GM10248 (cell line): ENCODE measurements around the gene CHTF18.

Experiments used
- CTCF ChIA-PET: fragments of 300-600 bp; sonication (Branson Sonifier 250); formaldehyde crosslinking; extraction: SDS; loops from one replicate; lab custom pipeline; 2021; ENCODE audit warnings: antibody characterized with exemption; lab: Yijun Ruan, JAX
- POLR2A ChIA-PET: fragments of 350-650 bp; sonication (Branson Sonifier 250); formaldehyde crosslinking; extraction: SDS; loops from one replicate; lab custom pipeline; 2020; ENCODE audit warnings: antibody characterized with exemption; lab: Yijun Ruan, JAX
- DNase-seq: peaks from one replicate; pipeline ENCODE4 v3.0.0; 2012; ENCODE audit errors: extremely low spot score
- CTCF ChIP-seq: IDR thresholded peaks from 2 replicates; pipeline ENCODE4 v1.5.1; 2012; ENCODE audit warnings: mild to moderate bottlenecking, low read depth; ENCODE audit errors: extremely low read depth, missing control alignments, control extremely low read depth

Gene CHTF18

GRCh38 chr16:799948-800833 lies 11.8 kb downstream of the CHTF18 start, which contains the start of gene GNG13:
Gene GNG13, minus strand, starts transcription at chr16:800734. Its CDS starts 1,657 bp downstream, at chr16:799077.
- DNase-seq = no peak
- ChIA-PET POLR2A (no interaction called here), CTCF (interaction anchor here (0.9 to 1.4 kb wide), 3 partner anchors 14 to 303 kb away, joined by 3 read pairs; no protein-coding TSS in a partner anchor)
- TF ChIP-seq CTCF = no peak

- TF ChIP-seq CTCF = no peak
- DNase-seq = no peak
- ChIA-PET CTCF (interaction anchor here (0.9 to 1.4 kb wide), 3 partner anchors 14 to 302 kb away, joined by 3 read pairs; no protein-coding TSS in a partner anchor), POLR2A (no interaction called here)
Measured at GRCh38 chr16:800834-801511, 12.6 kb downstream of the CHTF18 start.

- ChIA-PET POLR2A (no interaction called here), CTCF (interaction anchor here (1.4 to 1.7 kb wide), 2 partner anchors 10 to 15 kb away, joined by 3 read pairs; no protein-coding TSS in a partner anchor)
- DNase-seq = no peak
- TF ChIP-seq CTCF = no peak
Measured at GRCh38 chr16:801584-802363, 13.4 kb downstream of the CHTF18 start.

GRCh38 chr16:802461-802860 lies 14.0 kb downstream of the CHTF18 start:
- ChIA-PET POLR2A (no interaction called here), CTCF (interaction anchor here (1.7 kb wide), 1 partner anchor 9 kb away, joined by 3 read pairs; no protein-coding TSS in a partner anchor)
- no peak for TF ChIP-seq CTCF
- DNase-seq = no peak

- ChIA-PET CTCF (interaction anchor here (1.3 to 1.7 kb wide), 3 partner anchors 9 to 91 kb away, joined by 3 to 4 read pairs (median 3); partner anchors contain the start of gene CIAO3), POLR2A (interaction anchor here (0.6 kb wide), 1 partner anchor 387 kb away, joined by 3 read pairs; no protein-coding TSS in a partner anchor)
- no peak for TF ChIP-seq CTCF
- no peak for DNase-seq
Measured at GRCh38 chr16:802914-803753, 14.7 kb downstream of the CHTF18 start.
